Liver (tissue), 9 donors: ENCODE data around the gene DNTT. TPM values are rescaled to one million over a fixed set of nuclear protein-coding genes. Genes with fewer than 3 reads are reported as not detected.

Source experiments
- DNase-seq: peaks from one replicate; pipeline ENCODE4 v3.0.0-alpha.2; 2017; ENCODE audit warnings: low spot score
- H3K27ac ChIP-seq, 2 donors: one replicate each; pipeline ENCODE4 v1.7.0; 2013; ENCODE audit warnings: inconsistent platforms in 2 of 2, low read length in 2 of 2, control low read depth in 1 of 2, low read depth in 1 of 2, mild to moderate bottlenecking in 1 of 2
- H3K27me3 ChIP-seq, 4 donors: one replicate each; pipeline versions ENCODE4 v1.6.1 to v1.7.0; 2013; ENCODE audit warnings: low read length in 3 of 4, inconsistent platforms in 1 of 4, mild to moderate bottlenecking in 1 of 4, moderate library complexity in 1 of 4; ENCODE audit not compliant: control insufficient read depth in 4 of 4, insufficient read depth in 4 of 4
- H3K36me3 ChIP-seq, 4 donors: one replicate each; pipeline versions ENCODE4 v1.6.1 to v1.7.0; 2013; ENCODE audit warnings: low read length in 3 of 4, mild to moderate bottlenecking in 3 of 4, low read depth in 1 of 4, moderate library complexity in 1 of 4; ENCODE audit not compliant: control insufficient read depth in 4 of 4, insufficient read depth in 3 of 4
- H3K4me1 ChIP-seq, 4 donors: one replicate each; pipeline versions ENCODE4 v1.6.1 to v1.7.0; 2013; ENCODE audit warnings: low read length in 3 of 4, mild to moderate bottlenecking in 3 of 4, moderate library complexity in 1 of 4; ENCODE audit not compliant: control insufficient read depth in 4 of 4, insufficient read depth in 4 of 4
- H3K4me3 ChIP-seq, 3 donors: one replicate each; pipeline versions ENCODE4 v1.6.1 to v1.7.0; 2013; ENCODE audit warnings: low read length in 3 of 3, control low read depth in 1 of 3, low read depth in 1 of 3, mild to moderate bottlenecking in 1 of 3
- H3K9ac ChIP-seq, 2 donors: one replicate each; pipeline ENCODE4 v1.7.0; 2013; ENCODE audit warnings: low read length in 2 of 2, mild to moderate bottlenecking in 2 of 2, moderate library complexity in 2 of 2, control low read depth in 1 of 2, low read depth in 1 of 2
- H3K9me3 ChIP-seq, 4 donors: one replicate each; pipeline versions ENCODE4 v1.6.1 to v1.7.0; 2013; ENCODE audit warnings: low read length in 3 of 4; ENCODE audit not compliant: control insufficient read depth in 4 of 4
- CTCF ChIP-seq: fragments of 150-350 bp; IDR thresholded peaks from 2 replicates; pipeline ENCODE4 v1.5.1; 2017; ENCODE audit warnings: improper control_type of control experiment, low read depth, low read length; ENCODE audit not compliant: missing input control
- EGR1 ChIP-seq, 2 donors: IDR thresholded peaks; 2 replicates each; pipeline ENCODE4 v1.6.1; 2016 to 2018; ENCODE audit warnings: antibody characterized with exemption in 2 of 2, low read depth in 2 of 2
- FOXA2 ChIP-seq: IDR thresholded peaks from 2 replicates; pipeline ENCODE4 v1.6.1; 2016; ENCODE audit warnings: antibody characterized with exemption
- GABPA ChIP-seq, 2 donors: IDR thresholded peaks in 1 of 2; conservative IDR thresholded peaks in 1 of 2; 2 replicates each; pipeline ENCODE4 v1.6.1; 2016; ENCODE audit warnings: antibody characterized with exemption in 2 of 2, mild to moderate bottlenecking in 1 of 2, moderate library complexity in 1 of 2
- HNF4A ChIP-seq, 2 donors: conservative IDR thresholded peaks; 2 replicates each; pipeline ENCODE4 v1.6.1; 2016; ENCODE audit warnings: antibody characterized with exemption in 2 of 2, mild to moderate bottlenecking in 2 of 2
- HNF4G ChIP-seq: IDR thresholded peaks from 2 replicates; pipeline ENCODE4 v1.6.1; 2016; ENCODE audit warnings: antibody characterized with exemption
- JUND ChIP-seq, 2 donors: IDR thresholded peaks; 2 replicates each; pipeline ENCODE4 v1.6.1; 2016; ENCODE audit warnings: antibody characterized with exemption in 2 of 2
- NR2F2 ChIP-seq: IDR thresholded peaks from 2 replicates; pipeline ENCODE4 v1.6.1; 2016; ENCODE audit warnings: antibody characterized with exemption
- RAD21 ChIP-seq, 2 donors: IDR thresholded peaks; 2 replicates each; pipeline ENCODE4 v1.6.1; 2016; ENCODE audit warnings: antibody characterized with exemption in 2 of 2, mild to moderate bottlenecking in 2 of 2
- REST ChIP-seq: IDR thresholded peaks from 2 replicates; pipeline ENCODE4 v1.6.1; 2016; ENCODE audit warnings: antibody characterized with exemption, mild to moderate bottlenecking
- TAF1 ChIP-seq: conservative IDR thresholded peaks from 2 replicates; pipeline ENCODE4 v1.6.1; 2016; ENCODE audit warnings: antibody characterized with exemption, mild to moderate bottlenecking
- WGBS: extraction: QIAGEN DNeasy Blood & Tissue Kit; methylation state at CpG from one replicate; pipeline ENCODE4 v1.1.7; 2013; 5-methylcytosine and 5-hydroxymethylcytosine counted together
- polyA plus RNA-seq, 2 donors: library from polyadenylated mRNA; stranded (reverse) in 1 of 2; unstranded in 1 of 2; fragments of 200-250 nt in 1 of 2; fragments of >200 nt in 1 of 2; fragmentation: Nextera tagmentation in 1 of 2; extraction: Ambion mirVana in 1 of 2; gene quantifications; one replicate each; pipeline versions ENCODE4 v1.2.1 to v1.2.3, GENCODE V29; 2013 to 2015
- total RNA-seq, 2 donors: library from RNA; depleted of rRNA; stranded (reverse); fragments of >200 nt; gene quantifications; one replicate each; pipeline ENCODE4 v1.2.3, GENCODE V29; 2014
- TF ChIP-seq, protein P1 (sequence below): IDR thresholded peaks from 2 replicates; pipeline ENCODE4 v1.6.1; 2016; ENCODE audit warnings: antibody characterized with exemption
- TF ChIP-seq, protein P2 (sequence below): IDR thresholded peaks from 2 replicates; pipeline ENCODE4 v1.6.1; 2016; ENCODE audit warnings: antibody characterized with exemption
- donor health status: healthy.
- donor health status: healthy.
- donor health status: healthy.
- donor health status: healthy.
- donor health status: healthy.

DNTT gene
- total and polyA plus RNA-seq, 4 donors: 0.70 TPM; not detected in 3

DNA sequence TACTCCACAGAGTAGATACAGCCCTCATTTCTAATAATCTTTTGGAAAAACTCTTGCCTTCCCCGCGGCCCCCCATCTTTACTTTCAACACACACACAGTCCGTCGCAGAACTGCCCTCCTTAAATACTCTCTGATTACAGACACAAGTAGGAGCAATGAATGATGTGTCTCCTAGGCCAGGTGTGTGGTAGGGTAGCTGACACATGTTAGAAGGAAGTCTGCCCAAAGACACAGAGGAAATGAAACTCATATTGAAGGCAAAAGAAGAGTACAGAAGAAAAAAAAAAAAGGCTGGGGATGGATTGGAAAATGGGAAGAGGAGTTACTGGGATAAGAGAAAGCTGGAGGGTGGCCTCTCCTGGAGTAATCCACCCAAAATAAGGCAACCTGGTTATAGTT is 39.9 kb downstream of the DNTT start:
- DNase-seq: no peak
- Histone ChIP-seq H3K4me3 (no peak overlapping the region), H3K27me3 (no peaks in the 10 kb centered on the region), H3K27ac (no peak overlapping the region), H3K36me3 (no peaks in the 10 kb centered on the region), H3K9me3 (peaks cover 0 to 3% (median 0%) of the 10 kb centered on the region in 4 donors), H3K4me1 (peaks cover 0 to 16% (median 9%) of the 10 kb centered on the region in 4 donors), H3K9ac (no peak overlapping the region)
- whole genome bisulfite sequencing: 97% methylated on average over 4 of the region's 4 CpGs
- TF ChIP-seq NR2F2: no peak
- no peak for TF ChIP-seq HNF4A (conservative IDR thresholded peaks at IDR 0.05)
- TF ChIP-seq, protein P1, sequence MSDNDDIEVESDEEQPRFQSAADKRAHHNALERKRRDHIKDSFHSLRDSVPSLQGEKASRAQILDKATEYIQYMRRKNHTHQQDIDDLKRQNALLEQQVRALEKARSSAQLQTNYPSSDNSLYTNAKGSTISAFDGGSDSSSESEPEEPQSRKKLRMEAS: no peak
- TF ChIP-seq TAF1: no peak
- TF ChIP-seq, protein P2, sequence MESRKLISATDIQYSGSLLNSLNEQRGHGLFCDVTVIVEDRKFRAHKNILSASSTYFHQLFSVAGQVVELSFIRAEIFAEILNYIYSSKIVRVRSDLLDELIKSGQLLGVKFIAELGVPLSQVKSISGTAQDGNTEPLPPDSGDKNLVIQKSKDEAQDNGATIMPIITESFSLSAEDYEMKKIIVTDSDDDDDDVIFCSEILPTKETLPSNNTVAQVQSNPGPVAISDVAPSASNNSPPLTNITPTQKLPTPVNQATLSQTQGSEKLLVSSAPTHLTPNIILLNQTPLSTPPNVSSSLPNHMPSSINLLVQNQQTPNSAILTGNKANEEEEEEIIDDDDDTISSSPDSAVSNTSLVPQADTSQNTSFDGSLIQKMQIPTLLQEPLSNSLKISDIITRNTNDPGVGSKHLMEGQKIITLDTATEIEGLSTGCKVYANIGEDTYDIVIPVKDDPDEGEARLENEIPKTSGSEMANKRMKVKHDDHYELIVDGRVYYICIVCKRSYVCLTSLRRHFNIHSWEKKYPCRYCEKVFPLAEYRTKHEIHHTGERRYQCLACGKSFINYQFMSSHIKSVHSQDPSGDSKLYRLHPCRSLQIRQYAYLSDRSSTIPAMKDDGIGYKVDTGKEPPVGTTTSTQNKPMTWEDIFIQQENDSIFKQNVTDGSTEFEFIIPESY: no peak
- TF ChIP-seq HNF4G: no peak
- no peak for TF ChIP-seq CTCF

DNA sequence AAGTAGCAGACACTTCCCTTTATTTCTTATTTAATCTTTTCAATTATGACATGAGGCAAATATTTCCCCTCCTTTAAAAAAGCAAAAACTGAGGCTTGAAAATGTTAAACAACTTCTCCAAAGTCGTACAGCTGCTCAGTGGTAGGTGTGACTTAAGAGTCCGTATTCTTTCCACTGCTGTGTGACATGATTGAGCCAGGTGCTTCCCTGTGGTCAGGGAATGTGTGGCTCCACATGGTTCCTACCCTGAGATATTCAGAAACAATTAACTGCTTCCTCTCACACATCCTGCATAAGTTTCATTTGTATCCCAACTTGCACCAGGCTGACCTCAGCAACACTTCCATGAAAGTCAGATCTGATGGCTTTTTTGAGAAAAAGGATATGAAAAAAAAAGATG is 41.0 kb downstream of the DNTT start:
- Histone ChIP-seq H3K9ac (no peak overlapping the region), H3K36me3 (no peaks in the 10 kb centered on the region), H3K27ac (no peak overlapping the region), H3K9me3 (peaks cover 0 to 3% (median 0%) of the 10 kb centered on the region in 4 donors), H3K4me1 (peaks cover 0 to 16% (median 9%) of the 10 kb centered on the region in 4 donors), H3K27me3 (no peaks in the 10 kb centered on the region), H3K4me3 (no peak overlapping the region)
- WGBS: 71% methylated on average over 2 of the region's 2 CpGs
- TF ChIP-seq NR2F2 (no peak), FOXA2 (no peak), CTCF (no peak), JUND (IDR thresholded peaks at IDR 0.05) (no peak), EGR1 (IDR thresholded peaks at IDR 0.05; ENCODE audit: low read depth in 2 of 2) (no peak), REST (no peak), TAF1 (no peak), HNF4G (no peak), RAD21 (IDR thresholded peaks at IDR 0.05) (no peak), GABPA (IDR thresholded peaks at IDR 0.05 in 1 of 2, conservative IDR thresholded peaks at IDR 0.05 in 1 of 2) (no peak)
- TF ChIP-seq, protein P2: no peak
- DNase-seq: no peak
